ENCODE results near the gene ACVR1B.

ACVR1B gene

DNA sequence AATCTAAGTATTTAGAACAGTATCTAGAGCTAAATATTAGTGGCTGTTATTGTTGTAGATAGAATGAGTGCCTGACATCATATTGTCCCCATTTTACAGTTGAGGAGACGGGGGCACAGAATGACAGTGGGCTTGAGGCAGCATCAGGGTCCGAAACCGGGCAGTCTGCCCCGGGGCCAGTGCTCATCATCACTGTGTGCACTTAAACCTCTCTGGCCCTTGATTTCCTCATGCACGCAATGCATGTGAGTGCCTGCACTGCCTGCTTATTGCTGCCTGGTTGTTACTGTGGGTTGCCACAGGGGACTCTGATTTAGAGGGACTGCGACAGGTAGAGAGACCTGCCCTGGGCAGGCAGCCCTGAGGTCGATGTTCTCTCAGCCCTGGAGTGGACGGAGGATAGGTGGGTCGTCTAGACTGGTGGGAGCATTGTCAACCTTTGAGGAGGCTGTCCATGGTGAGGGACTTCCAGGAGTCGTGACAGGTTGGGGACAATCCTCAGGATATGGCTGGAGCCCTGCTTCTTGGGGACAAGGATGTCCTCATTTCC lies 34.4 kb upstream of the ACVR1B start:
- no peak for DNase-seq (ENCODE audit: low spot score)

DNA sequence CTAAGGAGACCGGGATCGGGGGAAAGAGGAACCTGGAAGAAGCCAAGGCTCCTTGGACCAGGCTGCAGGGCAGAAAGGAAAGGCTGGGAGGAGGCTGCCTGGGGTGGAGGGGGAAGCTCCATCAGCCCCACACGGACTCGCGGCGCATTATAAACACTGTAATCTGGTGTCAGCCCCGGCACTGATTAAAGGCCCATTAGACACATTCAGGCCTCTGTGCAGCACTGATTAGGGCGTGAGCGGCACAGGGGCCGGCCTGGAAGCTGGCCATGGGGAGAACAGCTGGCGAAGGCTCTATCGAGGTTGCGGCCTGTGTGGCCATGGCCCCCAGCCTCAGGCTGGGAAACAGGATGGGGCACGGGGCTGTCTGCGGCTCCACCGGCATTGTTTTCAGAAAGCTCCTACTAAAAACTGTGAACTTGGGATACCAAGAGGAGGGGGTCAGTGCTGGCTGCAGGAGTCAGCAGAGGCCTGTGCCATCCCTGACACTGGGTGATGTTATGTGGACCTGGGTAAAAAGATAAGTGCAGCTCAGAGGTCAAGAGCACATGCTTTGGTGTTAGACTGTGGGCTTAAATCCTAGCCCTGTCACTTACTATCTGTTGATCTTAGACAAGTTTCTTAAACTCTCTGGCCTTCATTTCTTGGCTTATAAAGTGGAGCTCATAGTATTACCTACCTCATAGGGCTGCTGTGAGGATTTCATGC lies 33.6 kb upstream of the ACVR1B start:
- no peak for DNase-seq (ENCODE audit: low spot score)

DNA sequence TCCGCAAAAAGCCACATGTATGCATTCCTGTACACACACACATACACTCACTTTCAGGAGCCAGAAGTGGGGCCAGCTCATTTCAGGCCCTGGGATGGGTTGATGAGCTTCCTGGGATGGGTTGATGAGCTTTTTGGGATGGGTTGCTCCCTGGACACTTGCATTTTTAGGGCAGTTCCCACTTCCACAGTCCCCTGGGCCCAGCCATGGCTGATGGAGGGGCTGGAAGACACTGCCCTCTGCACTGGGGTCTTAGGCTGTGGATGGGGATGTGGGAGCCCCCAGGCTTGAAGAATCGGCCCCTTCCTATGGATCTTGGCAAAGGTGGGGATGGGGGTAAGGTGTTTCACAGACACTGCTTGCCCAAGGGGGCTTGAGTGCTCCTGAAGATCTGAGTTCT lies 31.5 kb upstream of the ACVR1B start:
- no peak for DNase-seq (ENCODE audit: low spot score)

DNA sequence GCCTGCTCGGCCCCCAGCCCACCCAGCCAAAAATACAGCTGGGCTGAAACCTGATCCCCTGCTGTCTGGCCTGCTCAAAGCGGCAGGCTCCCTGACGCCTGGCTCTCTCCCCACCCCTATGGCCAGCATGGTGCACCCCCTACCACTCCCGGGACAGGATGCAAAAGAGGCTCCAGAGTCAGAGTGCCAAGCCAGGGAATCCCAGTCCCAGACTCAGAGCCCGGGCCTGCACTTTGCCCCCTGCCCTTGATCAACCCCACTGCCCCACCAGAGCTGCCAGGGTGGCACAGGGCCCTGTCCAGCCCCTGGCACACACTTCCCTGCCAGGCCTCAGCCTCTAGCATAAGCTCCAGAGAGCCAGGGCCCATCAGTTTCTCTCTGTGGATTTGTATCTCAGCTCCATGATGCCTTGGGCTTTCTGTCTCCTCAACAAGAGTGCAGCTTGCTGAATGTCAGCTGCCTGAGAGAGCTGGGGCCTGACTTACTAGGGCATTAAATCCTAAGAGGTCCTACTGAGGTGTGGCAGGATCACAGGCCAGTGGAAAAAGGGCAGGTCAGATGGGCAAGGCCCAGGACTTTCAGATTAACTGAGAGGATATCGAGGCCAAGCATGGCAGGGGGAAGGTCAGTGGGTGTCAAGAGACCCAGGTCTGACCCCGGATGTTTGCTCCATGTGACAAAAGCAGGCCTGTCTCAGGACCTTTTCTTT lies 30.3 kb upstream of the ACVR1B start:
- DNase-seq (ENCODE audit: low spot score) = no peak

GRCh38 chr12:51922146-51922545 lies 29.4 kb upstream of the ACVR1B start:
- DNase-seq (ENCODE audit: low spot score) = no peak

DNA sequence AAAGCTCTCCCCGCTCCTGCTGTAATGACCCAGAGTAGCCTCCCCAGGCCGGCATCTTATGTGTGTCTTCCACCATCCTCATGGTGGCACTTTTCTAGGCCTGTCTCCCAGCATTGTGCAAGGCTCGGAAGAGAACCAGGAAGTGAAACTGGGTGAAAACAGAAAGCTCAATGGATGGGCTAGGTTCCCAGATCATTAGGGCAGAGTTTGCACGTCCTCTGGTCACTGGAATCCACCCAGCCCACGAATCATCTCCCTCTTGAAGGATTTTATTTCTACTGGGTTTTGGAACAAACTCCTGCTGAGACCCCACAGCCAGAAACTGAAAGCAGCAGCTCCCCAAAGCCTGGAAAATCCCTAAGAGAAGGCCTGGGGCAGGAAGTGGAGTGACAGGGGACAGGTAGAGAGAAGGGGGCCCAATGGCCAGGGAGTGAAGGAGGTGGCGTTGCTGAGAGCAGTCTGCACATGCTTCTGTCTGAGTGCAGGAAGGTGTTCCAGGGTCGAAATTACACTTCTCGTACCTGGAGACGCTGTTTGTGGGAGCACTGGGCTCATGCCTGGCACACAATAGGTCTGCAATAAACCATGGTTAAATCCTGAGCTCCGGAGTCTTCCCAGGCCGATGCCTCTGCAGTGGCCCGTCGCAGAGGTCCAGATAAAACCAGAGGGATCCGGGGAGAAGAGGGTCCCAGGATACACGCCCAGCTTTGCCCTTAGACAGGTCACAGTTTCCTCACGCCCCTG lies 28.6 kb upstream of the ACVR1B start:
- DNase-seq (ENCODE audit: low spot score) = peak; percentile 78

DNA sequence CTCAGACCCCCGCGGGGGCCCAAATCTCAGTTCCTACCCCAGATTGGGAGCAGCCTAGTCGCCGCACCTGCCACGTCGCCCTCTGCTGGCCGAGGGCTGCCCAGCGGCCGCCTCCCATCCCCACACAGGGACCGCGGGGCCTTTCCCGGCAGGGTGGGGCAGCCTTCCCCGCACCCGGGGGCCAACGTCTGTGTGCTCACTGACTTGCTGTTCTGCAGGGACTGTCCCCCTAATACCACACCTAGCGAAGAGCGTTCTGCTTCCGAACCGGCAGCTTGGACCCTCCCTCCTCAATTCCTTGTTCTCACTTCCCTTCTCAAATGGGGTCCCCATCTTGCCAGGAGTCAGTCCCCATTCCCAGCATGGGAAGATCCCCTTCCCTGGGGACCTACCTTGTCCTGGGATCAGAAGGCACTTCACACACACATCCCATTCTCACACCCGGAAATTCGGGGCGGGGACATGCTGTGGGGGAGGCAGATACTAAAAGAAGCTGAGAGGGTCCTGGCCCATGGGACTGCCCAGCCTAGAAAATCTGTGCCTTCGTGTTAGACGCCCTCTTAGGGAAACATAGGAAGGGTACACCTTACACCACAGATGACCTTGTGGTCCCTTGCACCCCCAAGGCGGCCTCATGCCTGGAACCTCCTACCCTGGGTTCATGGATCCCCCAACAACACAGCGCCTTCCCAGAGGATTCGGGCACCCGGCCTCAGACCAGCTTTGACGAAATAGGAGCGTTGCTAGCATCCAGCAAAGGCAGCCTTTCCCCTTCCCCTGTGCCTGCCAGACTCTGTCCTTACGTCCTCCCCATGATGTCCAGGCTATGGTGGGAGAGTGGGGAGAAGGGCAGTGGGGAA lies 27.8 kb upstream of the ACVR1B start:
- no peak for DNase-seq (ENCODE audit: low spot score)

- DNase-seq (ENCODE audit: low spot score) = no peak
Measured at GRCh38 chr12:51924551-51925319, 26.8 kb upstream of the ACVR1B start.

- no peak for DNase-seq (ENCODE audit: low spot score)
Measured at GRCh38 chr12:51925346-51926063, 26.0 kb upstream of the ACVR1B start.

DNA sequence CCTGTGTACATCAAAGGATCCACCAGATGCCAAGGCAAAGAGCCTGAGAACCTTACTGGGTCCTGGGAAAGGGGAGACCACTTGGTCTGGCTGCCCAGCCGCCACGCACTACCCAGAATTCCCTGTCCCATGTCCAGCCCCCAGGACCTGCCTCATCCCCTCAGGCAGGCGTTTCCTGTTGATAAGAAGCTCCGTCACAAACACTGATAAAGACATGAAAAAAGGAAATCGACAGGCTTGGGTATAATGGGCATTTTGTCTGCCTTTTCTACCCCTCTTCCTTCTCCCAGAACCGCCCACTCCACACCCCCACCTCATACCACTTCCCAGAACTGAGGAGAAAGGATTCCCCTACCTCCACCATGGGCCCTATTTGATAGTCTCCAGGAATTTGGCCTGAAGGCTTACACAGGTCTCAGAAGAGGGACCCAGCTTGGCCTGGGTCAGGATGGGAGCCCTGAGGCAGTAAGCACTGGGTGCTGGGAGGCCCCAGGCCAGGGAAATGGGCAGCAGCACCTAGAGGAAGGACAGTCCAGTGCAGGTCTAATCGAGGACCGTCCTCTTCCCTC lies 25.4 kb upstream of the ACVR1B start:
- no peak for DNase-seq (ENCODE audit: low spot score)

- no peak for DNase-seq (ENCODE audit: low spot score)
Measured at GRCh38 chr12:51926718-51927117, 24.8 kb upstream of the ACVR1B start.

DNA sequence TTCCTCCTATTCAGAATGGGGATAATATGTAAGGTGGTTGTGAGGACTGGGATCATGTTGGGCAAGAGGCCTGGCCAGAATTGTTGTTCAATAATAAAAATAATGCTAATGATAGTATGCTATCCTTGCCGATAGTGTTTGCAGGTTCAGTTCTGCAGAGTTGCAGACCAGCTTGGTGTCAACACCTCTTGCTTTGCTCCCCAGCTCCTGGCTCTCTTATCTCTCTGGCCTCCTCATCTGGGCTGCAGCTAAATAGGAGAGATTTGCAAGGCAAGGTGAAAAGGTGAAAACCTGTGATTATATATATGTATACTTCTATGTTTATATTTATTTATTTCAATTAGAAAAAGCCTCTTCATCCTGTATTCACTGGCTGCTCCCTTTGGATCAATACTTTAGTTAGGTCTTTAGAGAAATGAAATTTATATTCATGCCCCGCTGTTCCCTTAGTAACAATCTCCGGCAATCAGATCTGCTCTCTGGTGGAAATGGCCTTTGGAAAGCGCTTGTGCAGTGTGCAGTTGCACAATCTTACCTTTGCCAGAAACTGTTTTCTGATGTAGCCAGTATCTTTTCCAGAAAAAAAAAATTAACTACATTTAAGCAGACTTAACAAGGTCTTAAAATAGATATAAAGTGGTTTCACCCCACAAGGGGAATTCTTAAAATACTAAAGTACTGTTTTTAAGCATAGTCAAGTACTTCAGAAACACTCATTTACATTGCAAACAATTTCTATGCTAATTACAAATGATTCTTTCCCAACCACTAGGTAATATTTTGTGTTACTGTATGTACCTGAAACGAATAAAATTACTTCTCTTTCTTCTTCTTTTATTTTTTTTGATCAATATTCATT lies 19.1 kb upstream of the ACVR1B start:
- no peak for DNase-seq (ENCODE audit: low spot score)

DNA sequence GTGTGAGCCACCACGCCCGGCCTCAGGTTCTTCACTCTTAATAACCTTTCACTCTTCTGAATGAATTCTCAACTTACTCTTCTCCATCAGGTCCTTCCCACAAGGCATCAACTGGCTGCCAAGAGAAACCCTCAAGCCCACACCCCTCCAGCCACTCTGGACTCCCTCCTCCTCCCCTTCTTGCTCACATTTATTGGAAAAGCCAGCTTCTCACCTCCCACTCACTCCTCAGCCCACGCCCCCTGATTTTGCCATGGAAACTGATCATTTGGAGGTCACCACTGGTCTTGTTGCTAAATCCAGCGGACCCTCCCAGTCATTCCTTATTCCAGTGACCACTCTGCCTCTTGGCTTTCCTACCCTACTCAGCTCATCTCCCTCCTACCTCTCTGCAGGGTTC lies 17.4 kb upstream of the ACVR1B start:
- no peak for DNase-seq (ENCODE audit: low spot score)

- no peak for DNase-seq (ENCODE audit: low spot score)
Measured at GRCh38 chr12:51937926-51938325, 13.6 kb upstream of the ACVR1B start.

DNA sequence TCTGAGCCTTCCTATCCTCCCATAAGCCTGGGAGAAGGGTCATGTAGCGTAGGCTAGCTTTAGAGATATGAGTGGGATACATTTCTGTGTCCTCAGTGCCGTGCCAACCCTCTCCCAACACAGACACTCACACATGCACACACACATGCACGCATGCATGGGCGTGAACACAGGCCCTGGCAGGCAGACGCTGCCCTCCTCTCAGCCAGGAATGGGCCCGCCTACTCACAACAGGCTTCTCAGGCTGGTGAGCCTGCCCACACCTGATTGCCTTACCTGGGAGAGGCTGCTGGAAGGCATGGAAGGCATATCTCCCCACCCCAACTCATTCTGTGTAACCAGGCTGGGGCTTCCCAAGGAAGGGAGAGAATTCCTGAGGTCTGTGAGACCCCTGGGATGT lies 12.8 kb upstream of the ACVR1B start:
- DNase-seq (ENCODE audit: low spot score) = no peak

DNA sequence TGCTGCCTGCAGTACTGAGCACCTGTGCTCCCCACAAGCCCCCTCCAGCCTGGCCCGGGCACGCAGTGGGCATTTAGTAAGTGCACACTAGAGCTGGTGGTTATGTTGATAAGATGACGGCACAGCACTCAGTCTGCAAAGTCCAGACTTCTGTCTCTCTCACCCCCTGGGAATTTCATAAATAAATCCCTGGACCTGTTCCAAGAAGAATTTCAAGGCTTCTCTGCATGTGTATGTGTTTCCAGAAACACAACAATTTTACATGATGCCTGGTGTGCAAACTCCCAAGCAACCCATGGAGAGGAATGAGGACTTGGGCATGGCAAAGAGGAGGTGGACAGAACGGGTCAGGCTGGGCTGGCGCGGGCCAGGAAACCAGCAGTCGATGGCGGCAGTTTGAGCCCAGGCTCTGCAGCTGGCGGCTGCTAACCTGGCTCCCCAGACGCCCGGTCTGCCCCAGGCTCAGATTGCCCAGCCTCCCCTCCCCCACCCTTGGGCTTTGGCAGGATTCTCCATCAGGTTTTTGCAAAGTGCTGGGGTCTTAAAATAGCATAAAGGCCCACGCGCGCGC lies 10.4 kb upstream of the ACVR1B start:
- DNase-seq (ENCODE audit: low spot score) = no peak

DNA sequence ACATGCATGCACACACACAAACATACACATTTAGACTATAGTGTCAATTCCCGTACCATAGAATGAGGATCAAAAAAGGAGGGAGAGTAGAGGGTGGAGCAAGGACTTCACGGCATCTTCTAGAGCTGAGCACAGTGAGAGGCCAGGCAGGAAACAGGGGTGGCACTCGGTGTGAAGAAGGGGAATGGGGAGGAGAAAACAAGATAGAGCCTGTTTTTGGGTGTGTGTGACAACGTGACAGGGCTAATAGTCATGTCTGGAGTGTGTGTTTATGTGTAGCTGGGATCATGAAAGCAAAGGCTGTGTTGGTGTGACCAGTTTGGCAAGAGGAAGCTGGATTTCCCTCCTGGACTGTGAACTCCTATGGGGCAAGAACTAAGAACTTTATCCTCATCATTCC lies 9.9 kb upstream of the ACVR1B start:
- DNase-seq (ENCODE audit: low spot score) = no peak

DNA sequence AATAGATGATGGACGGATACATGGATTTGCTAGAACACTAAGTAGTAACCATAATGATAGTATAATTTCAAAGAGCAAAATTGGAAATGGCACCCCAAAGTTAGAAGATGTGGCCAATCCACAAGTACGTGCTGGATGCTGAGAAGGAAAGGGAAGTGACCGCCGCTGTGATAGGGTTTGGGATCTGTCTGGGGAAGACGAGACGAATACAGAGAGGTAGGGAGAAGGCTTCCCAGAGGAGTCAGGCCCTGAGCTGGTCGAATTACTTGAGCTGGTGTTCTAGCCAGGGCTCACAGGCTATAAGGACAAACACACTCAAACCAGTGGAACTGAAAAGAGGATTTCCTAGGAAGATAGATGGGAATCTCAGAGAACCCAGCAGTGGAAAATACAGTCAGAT lies 9.4 kb upstream of the ACVR1B start:
- no peak for DNase-seq (ENCODE audit: low spot score)

GRCh38 chr12:51942501-51943000 lies 8.9 kb upstream of the ACVR1B start:
- no peak for DNase-seq (ENCODE audit: low spot score)

All from pons (tissue), 1 donor.